Effector CD4-positive, alpha-beta T cell (primary cell): ENCODE results near the gene POU2F1.
"Not testable (repeated sequence)": the region's sequence is repeated elsewhere in the genome, so short reads cannot be mapped to it uniquely, and the experiment has no call there.

ENCODE experiments used
- DNase-seq: peaks from one replicate; pipeline ENCODE4 v3.0.0-alpha.2; 2020

The POU2F1 gene

DNA sequence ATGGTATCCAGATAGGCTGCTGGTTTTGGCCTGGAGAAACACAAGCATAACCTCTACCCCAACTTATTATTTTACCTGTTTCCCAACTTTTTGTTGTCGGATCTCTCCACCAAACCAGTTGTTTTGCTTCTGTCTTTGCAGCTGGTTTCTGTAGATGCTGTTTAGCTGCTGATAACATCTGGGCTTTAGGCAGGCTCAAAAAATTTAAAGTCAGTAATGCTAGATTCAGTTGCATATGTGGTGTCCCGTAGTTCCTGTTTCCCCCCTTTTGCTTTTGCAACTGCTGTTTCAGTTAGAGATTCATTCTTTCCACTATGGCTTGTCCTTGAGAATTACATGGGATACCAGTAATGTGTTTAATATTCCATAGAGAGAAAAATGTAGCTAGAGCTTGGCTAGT, 98.5 kb downstream of the POU2F1 start:
- not testable (repeated sequence) for DNase-seq

- DNase-seq = no peak
Measured at GRCh38 chr1:167322483-167322882, 101.8 kb downstream of the POU2F1 start.

DNA sequence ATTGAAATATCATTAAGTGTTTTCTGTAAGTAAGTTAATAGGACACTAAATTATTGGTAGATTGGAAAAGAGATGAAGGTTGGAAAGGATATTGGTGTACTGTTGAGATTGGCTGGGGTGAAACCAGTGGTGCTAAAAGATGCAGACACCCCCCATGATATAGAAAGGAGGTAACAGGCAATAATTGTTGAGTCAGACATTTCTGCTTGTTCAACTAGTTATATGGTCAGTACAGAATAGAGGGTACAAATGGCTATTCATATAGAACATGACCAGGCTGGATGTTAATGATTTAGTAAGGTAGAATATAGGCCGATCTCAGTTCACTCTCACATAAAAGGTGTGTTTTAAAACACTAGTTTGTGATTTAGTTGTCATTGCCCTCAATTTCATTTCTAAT, 104.5 kb downstream of the POU2F1 start:
- DNase-seq = no peak

DNA sequence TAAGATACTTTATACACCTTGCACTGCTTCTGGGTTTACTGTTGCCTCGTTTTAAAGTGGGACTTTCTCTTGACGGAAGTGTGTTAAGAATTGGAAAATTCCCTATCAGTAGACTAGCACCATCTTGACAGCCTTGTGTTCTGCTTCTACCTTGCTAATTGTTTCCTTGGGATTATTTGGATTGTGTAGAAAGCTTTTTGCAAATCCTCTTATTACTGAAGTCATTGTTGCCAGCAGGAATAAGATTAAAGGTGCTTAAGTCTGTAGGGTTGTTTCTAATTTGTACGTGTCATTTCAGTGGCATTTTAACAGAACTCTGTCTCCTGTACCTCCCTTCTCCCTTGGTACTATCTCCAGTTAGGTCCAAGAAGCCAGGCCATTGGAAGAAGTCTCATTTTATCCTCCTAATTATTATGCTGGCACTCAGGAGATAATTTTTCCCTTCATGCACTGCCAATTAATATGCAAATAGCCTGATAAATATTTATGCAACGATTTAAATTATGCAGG, 107.7 kb downstream of the POU2F1 start:
- no peak for DNase-seq

DNA sequence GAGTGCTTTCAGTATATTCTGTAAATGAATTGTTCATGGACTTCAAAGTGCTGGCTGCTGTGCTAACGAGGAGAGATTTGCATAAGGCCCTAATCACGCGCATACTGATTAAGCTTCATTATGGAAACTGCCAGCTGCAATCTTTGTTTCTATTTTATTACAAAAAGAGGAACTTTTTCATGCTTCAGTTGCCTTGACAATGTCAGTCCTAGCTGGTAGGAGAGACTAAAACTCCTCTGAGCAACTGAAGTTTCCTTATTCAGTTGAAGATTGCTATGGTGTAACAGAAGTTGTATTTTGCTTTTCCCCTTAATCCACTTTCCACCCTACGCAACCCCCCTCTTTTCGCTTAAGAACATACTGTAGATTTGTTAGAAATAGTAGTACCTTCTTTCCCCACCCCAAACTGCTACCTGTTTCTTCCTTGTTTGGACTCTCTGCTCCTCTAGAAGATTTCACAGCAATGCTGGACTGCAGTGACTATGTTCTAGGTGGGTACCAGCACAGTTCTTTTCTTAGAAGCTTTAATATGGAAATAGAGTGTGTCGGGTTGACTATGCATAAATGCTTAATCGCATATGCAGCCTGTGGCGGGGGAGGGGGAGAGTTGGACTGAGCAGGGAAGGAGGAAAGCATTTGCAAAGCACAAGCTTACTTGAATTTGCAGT, 108.3 kb downstream of the POU2F1 start:
- no peak for DNase-seq

DNA sequence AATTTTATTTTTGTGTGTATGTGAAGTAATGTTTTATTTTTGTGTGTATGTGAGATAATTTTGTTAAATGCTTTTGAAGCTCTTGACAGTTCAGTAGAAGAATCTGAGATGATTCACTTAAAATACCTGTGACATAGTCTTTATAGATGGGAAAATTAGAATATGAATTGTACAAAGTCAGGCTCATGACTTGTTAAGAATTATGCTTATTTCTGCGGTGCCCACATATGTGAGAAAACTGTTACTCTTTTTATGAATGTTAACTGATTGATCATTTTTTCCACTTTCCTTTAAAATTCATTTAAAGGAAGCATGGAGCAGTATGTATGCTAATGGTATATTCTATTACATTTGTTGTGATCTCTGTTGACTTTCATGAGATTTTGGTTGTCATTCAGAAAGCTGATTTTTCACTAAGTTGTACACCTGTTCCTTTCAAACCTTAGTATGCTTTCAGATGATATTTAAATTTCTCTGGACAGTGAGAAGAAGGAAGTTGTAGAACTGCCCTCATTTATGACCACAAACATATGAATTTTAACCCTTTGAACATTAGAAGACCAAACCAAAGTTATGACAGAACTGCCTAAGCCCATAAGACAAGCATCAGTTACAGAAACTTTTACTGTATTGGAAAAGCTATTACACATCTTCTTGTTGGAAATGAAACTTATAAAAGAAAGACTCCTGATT, 110.1 kb downstream of the POU2F1 start:
- DNase-seq = no peak

- no peak for DNase-seq
Measured at GRCh38 chr1:167331650-167332049, 111.0 kb downstream of the POU2F1 start.

- DNase-seq = no peak
Measured at GRCh38 chr1:167332503-167332902, 111.8 kb downstream of the POU2F1 start.

- no peak for DNase-seq
Measured at GRCh38 chr1:167333124-167333523, 112.4 kb downstream of the POU2F1 start.

DNA sequence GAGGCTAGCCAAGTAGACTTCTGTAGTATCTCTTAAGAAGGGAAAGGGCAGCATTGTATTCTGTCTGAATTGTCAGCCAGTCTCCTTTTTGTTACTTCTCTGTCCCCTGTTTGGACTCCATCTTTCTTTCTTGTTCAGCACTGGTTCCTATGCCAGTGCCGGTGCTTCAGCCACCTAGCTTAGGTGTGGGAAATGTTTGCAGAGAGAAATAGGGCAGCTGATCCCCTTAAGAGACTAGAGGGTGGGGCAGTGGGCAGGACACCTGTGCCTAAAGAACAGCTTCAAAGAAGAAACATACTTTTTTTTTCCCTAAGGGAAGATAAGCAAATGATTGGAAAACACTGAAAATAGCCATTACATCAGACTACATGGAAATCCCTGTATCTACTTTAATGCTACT, 113.0 kb downstream of the POU2F1 start:
- DNase-seq = no peak

DNA sequence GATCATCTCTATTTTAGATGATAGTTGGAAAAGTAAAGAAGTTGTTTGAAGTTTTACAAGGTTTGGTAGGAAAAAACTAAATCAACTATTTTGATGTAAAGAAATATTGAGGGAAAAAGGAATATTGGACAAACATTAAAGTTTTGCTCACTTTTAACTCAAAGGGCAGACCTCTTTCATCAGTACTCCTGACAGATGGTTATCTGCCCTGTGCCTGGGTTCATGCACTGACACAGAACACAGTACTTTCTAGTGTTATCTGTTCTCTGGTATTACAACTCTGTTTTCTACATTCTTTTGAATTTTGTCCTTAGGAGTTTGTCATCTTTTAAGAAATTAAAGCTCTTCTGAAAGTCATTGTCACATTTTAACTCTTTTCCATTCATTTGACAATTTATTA, 118.7 kb downstream of the POU2F1 start:
- DNase-seq = no peak

DNA sequence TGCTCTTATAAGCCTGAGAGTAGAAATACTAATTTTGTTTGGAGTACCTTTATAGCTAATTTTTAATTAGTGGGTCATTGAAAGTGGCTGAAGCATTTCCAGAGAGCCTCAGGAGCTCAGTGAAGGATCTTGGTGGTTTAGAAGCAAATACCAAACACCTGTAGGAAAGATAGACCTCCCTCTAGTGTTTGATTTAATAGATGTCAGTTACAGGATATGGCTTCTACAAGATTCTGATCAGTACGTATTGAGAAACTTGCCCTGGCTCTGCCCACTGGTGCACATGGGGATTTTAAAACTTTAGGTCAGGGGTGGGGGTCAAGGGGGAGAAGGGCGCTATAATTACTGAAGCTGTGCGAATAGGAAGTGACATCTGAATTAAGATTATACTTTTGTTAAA, 122.2 kb downstream of the POU2F1 start:
- no peak for DNase-seq

- no peak for DNase-seq
Measured at GRCh38 chr1:167344112-167344511, 123.4 kb downstream of the POU2F1 start.

GRCh38 chr1:167344615-167345385, 124.1 kb downstream of the POU2F1 start:
- DNase-seq = no peak

GRCh38 chr1:167345386-167345733, 124.7 kb downstream of the POU2F1 start:
- DNase-seq = no peak

DNA sequence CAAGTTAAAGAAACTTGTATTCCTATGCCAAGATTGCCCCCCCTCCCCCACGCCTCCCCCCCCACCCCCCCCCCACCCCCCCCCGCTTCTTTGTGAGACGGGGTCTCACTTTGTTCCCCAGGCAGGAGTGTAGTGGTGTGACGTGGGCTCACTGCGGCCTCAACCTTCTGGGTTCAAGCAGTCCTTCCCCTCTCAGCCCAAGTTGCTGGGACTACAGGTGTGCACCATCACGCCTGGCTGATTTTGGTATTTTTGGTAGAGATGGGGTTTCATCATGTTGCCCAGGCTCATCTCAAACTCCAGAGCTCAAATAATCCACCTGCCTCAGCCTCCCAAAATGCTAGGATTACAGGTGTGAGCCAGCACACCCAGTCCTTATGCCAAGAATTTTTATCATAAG, 136.6 kb downstream of the POU2F1 start:
- DNase-seq = no peak

- no peak for DNase-seq
Measured at GRCh38 chr1:167359295-167359694, 138.6 kb downstream of the POU2F1 start.

GRCh38 chr1:167360120-167360519, 139.4 kb downstream of the POU2F1 start:
- no peak for DNase-seq

- no peak for DNase-seq
Measured at GRCh38 chr1:167362638-167363037, 142.0 kb downstream of the POU2F1 start.

DNA sequence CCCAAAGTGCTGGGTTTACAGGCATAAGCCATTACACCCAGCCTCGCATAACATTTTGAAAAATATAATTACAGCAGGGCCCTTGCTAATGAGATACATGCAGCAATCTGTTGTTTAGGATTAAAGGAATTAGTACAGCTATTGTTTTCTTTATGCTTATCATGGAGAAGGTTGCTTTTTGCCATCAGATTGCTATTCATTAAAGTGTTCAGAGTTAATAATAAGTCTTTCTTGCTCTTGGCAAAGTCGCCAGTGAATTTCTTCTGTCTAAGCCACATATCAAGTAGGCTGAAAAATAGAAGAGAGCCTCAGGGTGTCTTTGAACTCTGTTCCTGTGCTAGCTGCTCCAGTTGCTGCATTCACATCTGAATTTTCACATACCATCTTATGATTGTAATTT, 144.1 kb downstream of the POU2F1 start:
- DNase-seq = no peak

DNA sequence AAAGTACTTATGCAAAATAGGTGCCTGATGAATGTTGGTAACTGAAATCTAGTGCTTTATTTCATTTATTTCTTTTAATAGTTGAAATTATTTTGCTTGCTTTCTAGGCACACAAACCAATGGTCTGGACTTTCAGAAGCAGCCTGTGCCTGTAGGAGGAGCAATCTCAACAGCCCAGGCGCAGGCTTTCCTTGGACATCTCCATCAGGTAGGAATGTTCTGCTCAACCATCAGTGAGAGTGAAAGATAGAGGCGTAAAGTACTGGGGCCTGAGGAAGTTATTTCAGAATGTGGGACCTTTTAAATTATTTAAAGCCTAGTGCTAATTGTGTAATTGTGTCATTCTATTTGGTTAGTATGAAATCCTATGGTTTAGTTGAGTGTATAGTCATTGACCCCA, 144.7 kb downstream of the POU2F1 start:
- no peak for DNase-seq

GRCh38 chr1:167367705-167368104, 147.0 kb downstream of the POU2F1 start:
- DNase-seq = no peak

DNA sequence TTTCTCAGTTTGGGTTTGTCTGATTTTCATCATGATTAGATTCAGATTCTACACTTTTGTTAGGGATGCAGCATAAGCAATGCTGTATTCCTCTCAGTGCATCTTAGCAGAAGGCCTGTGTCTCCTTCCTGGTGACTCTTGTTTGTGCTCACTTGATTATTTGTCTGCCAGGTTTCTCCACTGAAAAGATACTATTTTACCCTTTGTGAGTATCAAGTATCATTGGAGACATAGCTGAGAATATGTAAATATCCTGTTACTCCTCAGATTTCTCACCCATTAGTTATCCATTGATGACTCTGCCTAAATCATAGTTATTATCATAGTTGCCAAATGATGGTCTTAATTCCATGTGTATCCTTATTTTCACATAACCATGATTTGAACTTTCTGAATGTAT, 148.5 kb downstream of the POU2F1 start:
- DNase-seq = no peak

DNA sequence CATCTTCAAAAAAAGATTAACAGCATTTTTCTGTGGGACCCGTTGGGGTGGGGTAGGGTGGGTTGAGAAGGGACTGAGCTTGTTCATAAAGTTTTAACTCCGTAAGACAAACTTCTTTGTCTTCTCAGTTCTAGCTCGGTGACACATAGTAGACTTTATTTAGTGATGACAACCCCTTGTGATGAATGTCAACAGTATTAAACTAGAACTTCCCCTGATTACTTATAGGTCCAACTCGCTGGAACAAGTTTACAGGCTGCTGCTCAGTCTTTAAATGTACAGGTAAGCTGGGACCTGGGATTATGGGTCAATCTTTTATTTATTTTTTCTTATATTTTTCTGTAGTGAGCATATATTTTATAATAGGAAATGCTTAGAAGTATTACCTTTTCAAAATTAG, 149.2 kb downstream of the POU2F1 start:
- no peak for DNase-seq
